HepG2 (cell line): Measurements from ENCODE around the gene BSND. TPM values are rescaled to one million over a fixed set of nuclear protein-coding genes. Genes with fewer than 3 reads are reported as not detected.

Experiments
- ATAC-seq: fragments of 200-7000 bp; cut with Tn5 transposase; 3 replicates; pipeline ENCODE4 v1.9.1; 2020; ENCODE audit warnings: mild to moderate bottlenecking, moderate library complexity
- BruUV-seq: library from RNA; stranded (reverse); fragments of 400-500 nt; replicated peaks from 2 replicates; lab custom pipeline; 2021; lab: Mats Ljungman, UMichigan
- CTCF ChIA-PET: fragments of 300-600 bp; formaldehyde crosslinking; extraction: SDS; loops from one replicate; lab custom pipeline; 2021; ENCODE audit warnings: low total read pairs, inconsistent platforms, low intra/inter-chr PET ratio; lab: Yijun Ruan, JAX
- POLR2A ChIA-PET: fragments of 350-600 bp; sonication (Branson Sonifier 250); formaldehyde crosslinking; loops from one replicate; lab custom pipeline; 2020; ENCODE audit warnings: antibody characterized with exemption, inconsistent platforms; lab: Yijun Ruan, JAX
- DNase-seq: peaks from one replicate; pipeline ENCODE4 v3.0.0-alpha.2; 2015; ENCODE audit warnings: low spot score
- FAIRE-seq: peaks from 3 replicates; lab custom pipeline; 2011; peaks lifted over from hg19 to GRCh38; lab: Jason Lieb, UNC
- H2AFZ ChIP-seq: one replicate; pipeline ENCODE4 v1.6.1; 2011; ENCODE audit warnings: low read length, inconsistent platforms
- H3K27ac ChIP-seq: fragments of 300-600 bp; 3 replicates; pipeline ENCODE4 v1.8.0; 2011; ENCODE audit warnings: mixed run types, mild to moderate bottlenecking, mixed read lengths, low read length, inconsistent platforms; ENCODE audit not compliant: insufficient read depth; ENCODE audit errors: extremely low read length
- H3K27me3 ChIP-seq, 2 experiments: fragments of 200-600 bp in 1 of 2; 2 replicates in 1 of 2; 3 replicates in 1 of 2; pipeline versions ENCODE4 v1.6.0 to v1.8.0; 2011; ENCODE audit warnings: low read length in 2 of 2, mild to moderate bottlenecking in 2 of 2, moderate library complexity in 2 of 2, inconsistent platforms in 1 of 2; ENCODE audit not compliant: insufficient read depth in 2 of 2, control insufficient read depth in 1 of 2
- H3K36me3 ChIP-seq, 2 experiments: fragments of 200-600 bp in 1 of 2; replicated peaks in 1 of 2; 2 replicates in 1 of 2; 3 replicates in 1 of 2; pipeline versions ENCODE4 v1.5.1 to v1.8.0; 2011; ENCODE audit warnings: low read length in 2 of 2, inconsistent platforms in 1 of 2; ENCODE audit not compliant: insufficient read depth in 2 of 2, control insufficient read depth in 1 of 2
- H3K4me1 ChIP-seq: 2 replicates; pipeline ENCODE4 v1.5.1; 2012; ENCODE audit warnings: low read length, inconsistent platforms; ENCODE audit not compliant: insufficient read depth
- H3K4me2 ChIP-seq: 2 replicates; pipeline ENCODE4 v1.6.0; 2011; ENCODE audit warnings: low read depth, low read length, inconsistent platforms
- H3K4me3 ChIP-seq, 3 experiments: fragments of 200-600 bp in 1 of 3; sonication (generic), shearing (Covaris generic) in 1 of 3; replicated peaks in 1 of 3; 2 replicates each; pipeline ENCODE4 v1.5.1; 2011 to 2016; ENCODE audit warnings: low read length in 3 of 3, inconsistent platforms in 2 of 3, low read depth in 2 of 3, mild to moderate bottlenecking in 2 of 3, control low read depth in 1 of 3, mixed read lengths in 1 of 3; ENCODE audit not compliant: insufficient read depth in 1 of 3
- H3K79me2 ChIP-seq: one replicate; pipeline ENCODE4 v1.6.1; 2011; ENCODE audit warnings: low read length, inconsistent platforms; ENCODE audit not compliant: insufficient read depth
- H3K9ac ChIP-seq: 2 replicates; pipeline ENCODE4 v1.6.0; 2011; ENCODE audit warnings: mild to moderate bottlenecking, low read depth, low read length, inconsistent platforms; ENCODE audit not compliant: insufficient read depth
- H3K9me3 ChIP-seq: 2 replicates; pipeline ENCODE4 v1.5.1; 2012; ENCODE audit warnings: mild to moderate bottlenecking, low read length
- H4K20me1 ChIP-seq: 2 replicates; pipeline ENCODE4 v1.6.0; 2011; ENCODE audit warnings: inconsistent platforms, mild to moderate bottlenecking, low read length, moderate library complexity; ENCODE audit not compliant: insufficient read depth
- BHLHE40 ChIP-seq: IDR thresholded peaks from 2 replicates; pipeline ENCODE4 v1.6.1; 2011; ENCODE audit warnings: low read length, improper control_type of control experiment
- IKZF4 ChIP-seq: sonication (generic); formaldehyde crosslinking; IDR thresholded peaks from 2 replicates; pipeline ENCODE4 v1.5.1; 2020; ENCODE audit warnings: borderline replicate concordance, mild to moderate bottlenecking, low read depth, missing genetic modification reagents; ENCODE audit errors: not compliant biosample characterization
- KDM3A ChIP-seq: IDR thresholded peaks from 2 replicates; pipeline ENCODE4 v1.6.1; 2018; ENCODE audit warnings: low read depth, missing compliant biosample characterization
- ONECUT2 ChIP-seq: sonication (generic); formaldehyde crosslinking; IDR thresholded peaks from 2 replicates; pipeline ENCODE4 v1.4.0; 2020; ENCODE audit warnings: missing genetic modification reagents
- PHF21A ChIP-seq: sonication (generic); formaldehyde crosslinking; IDR thresholded peaks from 2 replicates; pipeline ENCODE4 v1.5.0; 2020; ENCODE audit warnings: mild to moderate bottlenecking, missing genetic modification reagents
- SPEN ChIP-seq: sonication (generic); formaldehyde crosslinking; IDR thresholded peaks from 2 replicates; pipeline ENCODE4 v1.5.1; 2020; ENCODE audit warnings: low read depth, mild to moderate bottlenecking, missing genetic modification reagents
- SRY ChIP-seq: sonication (generic); formaldehyde crosslinking; IDR thresholded peaks from 2 replicates; pipeline ENCODE4 v1.8.0; 2022; ENCODE audit warnings: mild to moderate bottlenecking, missing genetic modification reagents
- ZBTB3 ChIP-seq: sonication (generic); formaldehyde crosslinking; IDR thresholded peaks from 2 replicates; pipeline ENCODE4 v1.4.0; 2020; ENCODE audit warnings: low read depth, mild to moderate bottlenecking, moderate library complexity, missing genetic modification reagents, borderline replicate concordance
- ZBTB33 ChIP-seq: sonication (generic); formaldehyde crosslinking; IDR thresholded peaks from 2 replicates; pipeline ENCODE4 v1.4.0; 2020; ENCODE audit warnings: missing genetic modification reagents
- ZNF280D ChIP-seq: sonication (generic); formaldehyde crosslinking; IDR thresholded peaks from 2 replicates; pipeline ENCODE4 v1.5.1; 2020; ENCODE audit warnings: mild to moderate bottlenecking, missing genetic modification reagents
- WGBS: methylation state at CpG from one replicate; pipeline ENCODE4 v1.1.6; 2017; ENCODE audit warnings: low lambda C conversion rate; 5-methylcytosine and 5-hydroxymethylcytosine counted together
- in situ Hi-C: cut with HindIII; loops from 2 replicates; pipeline ENCODE4 v1.10.0; 2017; ENCODE audit warnings: low pct_unique_long_range_greater_than_20kb; ENCODE audit not compliant: extremely low pct_ligation_motif_present
- intact Hi-C: fragments of 100-400 bp; cut with micrococcal nuclease; formaldehyde crosslinking; loops from one replicate; pipeline ENCODE4 v1.10.0; 2022; ENCODE audit not compliant: unreplicated experiment
- polyA plus RNA-seq, 8 experiments: library from polyadenylated mRNA; depleted of rRNA in 3 of 8; stranded (reverse) in 7 of 8; unstranded in 1 of 8; fragments of >200 nt; fragmentation: Illumina TruSeq in 4 of 8; extraction: Trizol in 4 of 8; gene quantifications; 2 replicates each; pipeline versions ENCODE4 v1.2.1 to v1.2.3, GENCODE V29; 2011 to 2016; ENCODE audit warnings: low read depth in 4 of 8, missing spikeins in 1 of 8, mixed read lengths in 1 of 8; ENCODE audit not compliant: insufficient read depth in 1 of 8
- total RNA-seq, 5 experiments: library from RNA; depleted of rRNA; stranded (reverse); fragments of >200 nt; fragmentation: Illumina TruSeq; extraction: Trizol; gene quantifications; 2 replicates each; pipeline ENCODE4 v1.2.3, GENCODE V29; 2016; ENCODE audit warnings: low read depth in 1 of 5

Gene BSND
- total and polyA plus RNA-seq, 2 of the 13 experiments (the other 11 are each of a cell fraction or from before 2014, with no cell fraction given) = not detected

GRCh38 chr1:54996869-54997710, 1.6 kb upstream of the BSND start:
- no peak for FAIRE-seq
- Histone ChIP-seq H4K20me1 (no peaks in the 10 kb centered on the region), H3K27me3 (peaks cover 0 to 44% of the 10 kb centered on the region in 2 experiments; a peak in 4 of 5 replicates), H3K36me3 (no peaks in the 10 kb centered on the region), H2AFZ (no peak overlapping the region), H3K79me2 (no peaks in the 10 kb centered on the region), H3K4me2 (no peak overlapping the region), H3K9me3 (no peaks in the 10 kb centered on the region), H3K4me1 (peaks cover 15% of the 10 kb centered on the region), H3K27ac (no peak overlapping the region), H3K4me3 (no peak overlapping the region), H3K9ac (no peak overlapping the region)
- intact Hi-C loops (loop anchor here (1.0 kb wide), 1 partner anchor 47 kb away; no protein-coding TSS in a partner anchor), in situ Hi-C loops (loop anchor here (5.0 to 10.0 kb wide), 2 partner anchors 45 to 182 kb away; no protein-coding TSS in a partner anchor)
- TF ChIP-seq ZBTB3 (CRISPR knock-in tag) (no peak), ZNF280D (CRISPR knock-in tag) (no peak), KDM3A (CRISPR knock-in tag) (no peak), ONECUT2 (CRISPR knock-in tag) (no peak), BHLHE40 (no peak), IKZF4 (CRISPR knock-in tag) (no peak), SRY (CRISPR knock-in tag) (no peak), ZBTB33 (CRISPR knock-in tag) (no peak), SPEN (no peak), PHF21A (no peak)
- no peak for DNase-seq
- 44% methylated on average over 13 of the region's 46 CpGs for WGBS
- POLR2A ChIA-PET = no interaction called here
- no peak for ATAC-seq
- CTCF ChIA-PET = interaction anchor here (1.2 to 3.9 kb wide), 3 partner anchors 24 to 51 kb away, joined by 5 to 22 read pairs (median 19); no protein-coding TSS in a partner anchor
- BruUV-seq = no TSS peak
